Body of pancreas (tissue), 4 donors: Measurements from ENCODE around the gene NRG3. TPM values are rescaled to one million over a fixed set of nuclear protein-coding genes. Genes with fewer than 3 reads are reported as not detected.

Experiments used
- ATAC-seq: fragments of 150-250 bp; one replicate; pipeline ENCODE4 v1.9.1; 2016
- DNase-seq, 4 donors: peaks; one replicate each; pipeline ENCODE4 v3.0.0-alpha.2; 2019
- H3K27ac ChIP-seq, 4 donors: fragments of 200-600 bp; sonication (generic); 1 replicate in 3 of 4; 2 replicates in 1 of 4; pipeline versions ENCODE4 v1.5.1 to v1.6.1; 2016 to 2019; ENCODE audit warnings: mild to moderate bottlenecking in 1 of 4, mixed read lengths in 1 of 4, moderate library complexity in 1 of 4
- H3K27me3 ChIP-seq, 2 donors: fragments of 200-600 bp; sonication (generic); one replicate each; pipeline ENCODE4 v1.6.0; 2016; ENCODE audit warnings: mild to moderate bottlenecking in 1 of 2
- H3K36me3 ChIP-seq, 2 donors: fragments of 200-600 bp; sonication (generic); replicated peaks in 1 of 2; 2 replicates each; pipeline ENCODE4 v1.5.1; 2016; ENCODE audit warnings: low read depth in 2 of 2; ENCODE audit not compliant: insufficient read depth in 1 of 2
- H3K4me1 ChIP-seq: fragments of 200-600 bp; sonication (generic); one replicate; pipeline ENCODE4 v1.6.0; 2016
- H3K4me3 ChIP-seq, 2 donors: fragments of 200-600 bp; sonication (generic); 1 replicate in 1 of 2; 2 replicates in 1 of 2; pipeline ENCODE4 v1.5.1; 2016 to 2019
- H3K9me3 ChIP-seq, 3 donors: fragments of 200-600 bp; sonication (generic); 1 replicate in 2 of 3; 2 replicates in 1 of 3; pipeline ENCODE4 v1.5.1; 2016
- POLR2A ChIP-seq, 3 donors: fragments of 450-650 bp; IDR thresholded peaks; one replicate each; pipeline ENCODE4 v1.6.1; 2016; ENCODE audit warnings: antibody characterized with exemption in 3 of 3, mild to moderate bottlenecking in 2 of 3
- WGBS, 2 donors: methylation state at CpG; one replicate each; pipeline ENCODE4 v1.1.5; 2017; 5-methylcytosine and 5-hydroxymethylcytosine counted together
- intact Hi-C: fragments of 100-400 bp; cut with DNase I; formaldehyde crosslinking; loops from one replicate; pipeline ENCODE4 v1.15.1; 2023
- total RNA-seq, 2 donors: library from RNA; depleted of rRNA; stranded (reverse); fragments of >200 nt; gene quantifications; one replicate each; pipeline ENCODE4 v1.1.0, GENCODE V29; 2016
- TF ChIP-seq, protein P1 (sequence below), 7 experiments: fragments of 450-650 bp in 4 of 7; fragments of 200-600 bp in 3 of 7; sonication (generic) in 3 of 7; IDR thresholded peaks; one replicate each; pipeline ENCODE4 v1.5.1; 2016 to 2019; ENCODE audit warnings: antibody characterized with exemption in 7 of 7

NRG3 gene
- total RNA-seq, 2 donors from 2014 or later = 0.26 TPM; not detected in 1

DNA sequence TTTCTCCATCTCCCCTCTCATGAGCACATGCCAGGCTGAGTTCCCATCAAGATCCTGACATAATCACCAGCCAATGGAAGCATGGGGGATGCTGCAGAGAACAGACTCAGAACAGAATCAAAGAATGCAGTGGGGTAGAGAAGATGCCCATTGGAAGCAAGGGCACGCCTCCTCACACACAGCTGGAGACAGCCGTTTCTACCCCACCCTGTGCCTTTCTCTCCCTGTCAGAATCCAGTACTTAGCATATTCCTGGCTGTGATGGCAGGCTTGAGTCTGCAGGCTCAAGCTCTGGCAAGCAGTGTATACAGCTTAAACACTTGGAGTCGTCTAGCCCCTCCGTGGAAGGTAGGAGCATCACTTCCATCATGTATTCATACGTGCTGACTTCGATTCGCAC, 867.9 kb downstream of the NRG3 start:
- WGBS, 2 donors = 79 to 87% methylated on average over 7 of the region's 7 CpGs
- no peaks in the 10 kb centered on the region for H3K9me3 ChIP-seq
- intact Hi-C loops = no loop called here
- no peaks in the 10 kb centered on the region for H3K36me3 ChIP-seq
- ATAC-seq (no peak), DNase-seq (no peak)
- no peaks in the 10 kb centered on the region for H3K4me1 ChIP-seq
- H3K27me3 ChIP-seq = no peaks in the 10 kb centered on the region
- no peak overlapping the region for H3K4me3 ChIP-seq
- TF ChIP-seq POLR2A (IDR thresholded peaks at IDR 0.05) = no peak
- TF ChIP-seq, protein P1, sequence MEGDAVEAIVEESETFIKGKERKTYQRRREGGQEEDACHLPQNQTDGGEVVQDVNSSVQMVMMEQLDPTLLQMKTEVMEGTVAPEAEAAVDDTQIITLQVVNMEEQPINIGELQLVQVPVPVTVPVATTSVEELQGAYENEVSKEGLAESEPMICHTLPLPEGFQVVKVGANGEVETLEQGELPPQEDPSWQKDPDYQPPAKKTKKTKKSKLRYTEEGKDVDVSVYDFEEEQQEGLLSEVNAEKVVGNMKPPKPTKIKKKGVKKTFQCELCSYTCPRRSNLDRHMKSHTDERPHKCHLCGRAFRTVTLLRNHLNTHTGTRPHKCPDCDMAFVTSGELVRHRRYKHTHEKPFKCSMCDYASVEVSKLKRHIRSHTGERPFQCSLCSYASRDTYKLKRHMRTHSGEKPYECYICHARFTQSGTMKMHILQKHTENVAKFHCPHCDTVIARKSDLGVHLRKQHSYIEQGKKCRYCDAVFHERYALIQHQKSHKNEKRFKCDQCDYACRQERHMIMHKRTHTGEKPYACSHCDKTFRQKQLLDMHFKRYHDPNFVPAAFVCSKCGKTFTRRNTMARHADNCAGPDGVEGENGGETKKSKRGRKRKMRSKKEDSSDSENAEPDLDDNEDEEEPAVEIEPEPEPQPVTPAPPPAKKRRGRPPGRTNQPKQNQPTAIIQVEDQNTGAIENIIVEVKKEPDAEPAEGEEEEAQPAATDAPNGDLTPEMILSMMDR (IDR thresholded peaks at IDR 0.05) = no peak
- H3K27ac ChIP-seq = no peak overlapping the region

DNA sequence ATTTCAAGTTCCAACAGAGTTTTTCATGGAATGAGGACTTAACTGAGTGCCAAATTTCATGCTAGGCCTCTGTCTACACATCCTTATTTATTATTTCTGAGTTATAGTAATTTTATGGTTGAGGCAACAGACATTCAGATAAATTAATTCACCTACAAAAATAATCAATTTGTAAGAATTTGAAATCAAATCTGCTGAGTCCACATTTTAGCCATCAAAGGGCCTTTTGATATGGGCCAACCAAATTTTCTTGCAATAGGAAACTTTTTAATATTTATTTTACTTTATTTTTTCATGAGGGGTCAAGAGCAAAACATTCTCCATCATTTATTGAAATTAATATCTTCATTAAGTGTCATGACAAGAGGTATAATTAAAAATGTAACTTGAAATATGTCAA, 875.5 kb downstream of the NRG3 start:
- H3K9me3 ChIP-seq = no peaks in the 10 kb centered on the region
- ATAC-seq = no peak
- intact Hi-C loops = no loop called here

DNA sequence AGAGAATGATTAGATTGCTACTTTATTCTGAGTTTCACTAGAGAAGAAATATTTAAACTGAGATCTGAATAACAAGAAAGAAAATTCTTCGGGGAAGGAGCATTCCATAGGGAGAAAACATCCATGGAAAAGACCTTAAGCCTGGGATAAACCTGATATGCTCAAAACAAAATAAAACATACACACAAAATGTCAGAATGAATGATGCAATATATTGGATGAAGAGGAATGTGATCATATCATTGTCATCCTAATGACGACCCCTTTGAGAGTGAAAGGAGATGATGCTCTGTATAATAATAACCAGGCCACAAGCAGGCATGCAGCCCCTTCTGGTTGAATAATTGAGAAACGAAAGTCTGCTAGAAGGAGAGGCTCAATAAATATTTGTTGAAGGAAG, 882.4 kb downstream of the NRG3 start:
- intact Hi-C loops = no loop called here
- Histone ChIP-seq H3K27ac (no peak overlapping the region), H3K4me3 (no peak overlapping the region), H3K27me3 (no peaks in the 10 kb centered on the region), H3K9me3 (no peaks in the 10 kb centered on the region), H3K36me3 (no peaks in the 10 kb centered on the region), H3K4me1 (no peaks in the 10 kb centered on the region)
- WGBS, 2 donors = 71 to 72% methylated on average over 3 of the region's 3 CpGs
- TF ChIP-seq POLR2A (IDR thresholded peaks at IDR 0.05) = no peak
- TF ChIP-seq, protein P1 (IDR thresholded peaks at IDR 0.05) = no peak
- ATAC-seq = no peak
- DNase-seq = no peak

More for the DNA sequence above, 875.5 kb downstream of the NRG3 start:
- no peaks in the 10 kb centered on the region for H3K36me3 ChIP-seq
- H3K4me1 ChIP-seq = no peaks in the 10 kb centered on the region
- TF ChIP-seq, protein P1 (IDR thresholded peaks at IDR 0.05) = no peak
- TF ChIP-seq POLR2A (IDR thresholded peaks at IDR 0.05) = no peak
- no peak overlapping the region for H3K4me3 ChIP-seq
- DNase-seq = no peak
- H3K27me3 ChIP-seq = no peaks in the 10 kb centered on the region
- no peak overlapping the region for H3K27ac ChIP-seq

DNA sequence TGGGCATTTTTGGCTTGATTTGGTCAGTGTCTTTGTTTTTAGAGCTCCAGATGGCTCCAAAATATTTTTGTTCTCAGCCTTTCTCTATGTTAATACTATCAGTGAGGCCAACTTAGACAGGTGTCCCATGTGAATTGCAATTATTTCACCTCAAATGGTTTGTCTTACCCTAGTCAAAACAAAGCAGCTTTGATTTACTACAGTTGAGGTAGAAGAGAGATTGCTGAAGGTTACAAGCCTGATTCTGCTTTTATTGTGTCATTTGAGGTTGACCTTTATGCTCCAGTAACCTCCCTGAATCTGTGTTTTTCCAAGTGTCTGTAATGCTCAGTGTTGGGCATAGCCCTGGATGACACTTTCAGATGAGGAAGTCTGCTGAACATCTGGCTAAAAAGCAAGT, 882.9 kb downstream of the NRG3 start:
- H3K27me3 ChIP-seq = no peaks in the 10 kb centered on the region
- no peak for TF ChIP-seq POLR2A (IDR thresholded peaks at IDR 0.05)
- TF ChIP-seq, protein P1 (IDR thresholded peaks at IDR 0.05) = no peak
- no peaks in the 10 kb centered on the region for H3K4me1 ChIP-seq
- H3K36me3 ChIP-seq = no peaks in the 10 kb centered on the region
- H3K27ac ChIP-seq = no peak overlapping the region
- no peak overlapping the region for H3K4me3 ChIP-seq
- intact Hi-C loops = no loop called here
- ATAC-seq = no peak
- DNase-seq = no peak
- H3K9me3 ChIP-seq = no peaks in the 10 kb centered on the region

DNA sequence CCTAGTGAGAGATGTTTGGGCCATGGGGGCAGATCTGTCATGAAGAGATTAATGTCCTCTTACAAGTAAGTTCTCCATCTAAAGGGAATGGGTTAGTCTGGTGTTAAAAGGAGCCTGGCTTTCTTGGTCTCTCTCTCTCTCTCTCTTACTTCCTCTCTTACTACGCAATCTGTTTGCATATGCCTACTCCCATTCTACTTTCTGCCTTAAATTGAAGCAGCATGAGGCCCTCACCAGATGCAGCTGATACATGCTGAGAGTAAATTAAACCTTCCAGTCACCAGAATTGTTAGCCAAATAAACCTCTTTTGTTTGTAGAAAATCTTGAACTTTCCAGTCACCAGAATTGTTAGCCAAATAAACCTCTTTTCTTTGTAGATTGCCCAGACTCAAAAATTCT, 884.1 kb downstream of the NRG3 start:
- H3K9me3 ChIP-seq = no peaks in the 10 kb centered on the region
- TF ChIP-seq, protein P1 (IDR thresholded peaks at IDR 0.05) = no peak
- TF ChIP-seq POLR2A (IDR thresholded peaks at IDR 0.05) = no peak
- intact Hi-C loops = no loop called here
- H3K27ac ChIP-seq = no peak overlapping the region
- no peak for DNase-seq
- no peaks in the 10 kb centered on the region for H3K27me3 ChIP-seq
- H3K4me1 ChIP-seq = no peaks in the 10 kb centered on the region
- no peak overlapping the region for H3K4me3 ChIP-seq
- 78 to 93% methylated on average over 1 of the region's 1 CpG for WGBS, 2 donors
- no peaks in the 10 kb centered on the region for H3K36me3 ChIP-seq
- no peak for ATAC-seq
